GOT3 (cell line): ENCODE data around the gene PACRG.

Source experiments
- DNase-seq: peaks from one replicate; lab custom pipeline; 2025; ENCODE audit warnings: mixed read lengths; lab: John Stamatoyannopoulos, UW

Gene PACRG

DNA sequence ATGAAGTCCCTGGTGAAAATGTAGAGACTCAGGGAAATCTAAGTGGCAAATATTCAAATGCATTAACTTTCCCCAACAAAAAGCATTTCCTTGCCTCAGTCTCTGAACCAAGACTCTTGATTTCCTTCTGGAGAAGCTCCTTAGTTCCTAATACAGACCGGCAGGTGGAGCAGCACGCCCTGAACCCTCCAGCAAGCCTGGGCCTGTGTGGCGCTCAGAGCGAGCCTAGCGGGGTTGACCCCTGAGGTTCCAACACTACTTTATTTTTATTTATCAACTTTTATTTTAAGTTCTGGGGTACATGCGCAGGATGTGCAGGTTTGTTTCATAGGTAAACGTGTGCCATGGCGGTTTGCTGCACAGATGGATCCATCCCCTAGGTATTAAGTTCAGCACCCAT, 50.8 kb downstream of the PACRG start:
- DNase-seq: no peak

DNA sequence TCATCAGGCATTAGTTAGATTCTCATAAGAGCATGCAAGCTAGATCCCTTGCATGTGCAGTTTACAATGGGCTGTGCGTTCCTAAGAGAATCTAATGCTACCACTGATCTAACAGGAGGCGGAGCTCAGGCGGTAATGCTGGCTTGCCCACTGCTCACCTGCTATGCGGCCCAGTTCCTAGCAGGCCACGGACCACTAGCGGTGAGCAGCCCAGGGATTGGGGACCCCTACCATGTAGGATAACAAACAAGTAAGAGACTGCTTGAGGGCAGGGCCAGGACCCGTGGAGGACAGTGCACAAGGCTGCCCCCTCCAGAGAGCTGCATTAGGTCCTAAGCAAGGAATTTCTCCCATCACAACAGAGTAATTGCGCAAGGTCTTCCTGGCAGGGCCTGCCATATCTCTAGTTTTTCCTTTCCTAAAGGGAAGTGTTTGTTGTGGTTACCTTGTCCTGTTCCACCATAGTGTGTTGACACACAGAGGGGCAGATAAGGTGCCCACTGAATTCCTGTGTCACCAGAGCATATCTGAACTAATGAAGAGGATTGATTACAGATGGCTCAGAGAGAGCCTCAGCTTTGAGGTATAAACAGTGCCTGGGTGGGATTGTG, 58.0 kb downstream of the PACRG start:
- no peak for DNase-seq

DNA sequence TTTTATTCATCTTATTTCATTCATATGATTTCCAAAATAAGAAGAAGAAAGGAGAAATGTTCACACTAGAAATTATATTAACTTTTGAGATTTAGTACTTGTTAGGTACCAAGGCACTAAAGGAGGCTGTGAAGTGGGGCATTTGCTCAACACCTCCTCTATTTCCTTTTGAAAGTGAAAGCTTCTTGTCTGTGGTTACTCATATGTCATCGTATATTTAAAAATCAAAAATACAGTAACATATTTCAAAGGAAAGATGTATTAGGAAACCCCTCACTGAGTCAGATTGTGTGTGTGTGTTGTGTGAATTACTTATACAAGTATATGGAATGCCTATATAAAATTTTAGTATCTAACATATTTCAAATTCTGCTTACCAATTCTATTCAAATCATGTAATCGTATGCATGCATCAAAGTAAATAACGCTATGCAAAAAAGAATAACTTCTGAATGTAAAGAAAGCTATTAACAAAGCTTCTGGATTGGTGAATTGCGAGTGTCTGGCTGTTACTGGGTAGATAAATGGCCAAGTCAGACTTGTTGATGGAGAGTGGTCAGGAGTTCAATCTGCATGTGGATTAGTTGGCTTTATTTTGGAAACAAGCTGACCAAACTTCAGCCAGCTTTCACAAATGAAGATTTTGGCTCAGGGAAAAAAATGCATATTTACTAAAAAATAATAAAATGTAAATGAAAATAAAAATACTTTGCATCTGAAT, 70.9 kb downstream of the PACRG start:
- DNase-seq: no peak

DNA sequence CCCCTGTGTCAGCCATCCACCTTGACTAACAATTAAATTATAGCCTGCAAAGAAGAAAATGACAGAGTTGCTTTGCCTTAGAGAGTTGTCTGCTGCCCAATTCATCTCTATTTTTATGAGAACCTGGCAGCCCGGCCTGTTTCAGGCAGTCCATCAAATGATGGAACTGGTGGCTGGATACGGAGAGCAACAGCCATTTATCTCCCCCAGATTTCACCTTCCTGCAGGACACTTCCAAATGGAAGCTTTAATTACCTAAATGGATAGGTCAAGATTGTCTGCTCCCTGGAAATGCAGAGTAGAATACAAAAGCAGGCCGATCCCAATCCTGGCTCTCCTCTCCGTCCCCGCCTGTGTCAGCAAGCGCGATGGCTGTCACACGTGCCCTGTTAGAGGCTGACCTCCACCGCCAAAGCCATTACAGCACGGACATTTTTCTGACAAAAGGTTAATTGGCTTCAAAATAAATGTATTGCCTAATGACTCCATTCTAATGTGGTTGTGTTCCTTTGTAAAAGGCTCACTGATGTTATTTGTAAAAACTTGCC, 86.7 kb downstream of the PACRG start:
- no peak for DNase-seq

DNA sequence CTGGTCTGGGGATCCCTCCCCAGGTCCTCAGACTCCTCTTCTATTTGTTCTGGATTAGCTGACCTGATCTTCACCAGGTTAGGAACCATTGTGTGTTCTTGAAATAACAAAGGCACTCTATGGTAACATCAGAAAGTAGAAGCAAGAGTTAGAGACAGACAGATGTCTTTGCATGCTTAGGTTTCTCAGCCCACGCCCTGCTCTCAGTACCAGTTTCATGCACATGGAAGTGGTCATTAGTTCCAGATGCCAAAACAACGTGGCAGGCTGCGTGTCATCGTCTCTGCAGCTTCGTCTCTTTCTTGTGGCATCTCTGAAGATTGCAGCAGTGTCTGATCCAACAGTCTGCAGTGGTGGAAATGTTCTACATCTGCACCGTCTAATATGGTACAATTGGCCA, 89.4 kb downstream of the PACRG start:
- DNase-seq: no peak

DNA sequence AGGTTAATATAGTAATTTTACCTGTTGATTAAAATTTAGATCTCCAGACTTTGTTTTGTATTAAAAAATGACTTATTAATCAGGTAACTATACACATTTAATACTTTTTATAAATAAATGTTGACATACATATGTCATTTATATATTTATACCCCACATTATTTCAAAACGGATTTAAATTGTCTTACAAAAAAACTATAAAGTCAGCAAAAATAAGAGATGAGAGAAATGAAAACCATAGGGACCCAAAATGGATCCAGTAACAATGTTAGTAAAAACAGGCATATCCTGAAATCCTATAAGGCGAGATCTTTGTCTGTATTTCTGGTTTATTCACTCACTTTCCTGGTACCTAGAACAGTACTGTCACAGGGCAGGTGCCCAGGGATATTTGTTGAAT, 91.5 kb downstream of the PACRG start:
- DNase-seq: no peak

DNA sequence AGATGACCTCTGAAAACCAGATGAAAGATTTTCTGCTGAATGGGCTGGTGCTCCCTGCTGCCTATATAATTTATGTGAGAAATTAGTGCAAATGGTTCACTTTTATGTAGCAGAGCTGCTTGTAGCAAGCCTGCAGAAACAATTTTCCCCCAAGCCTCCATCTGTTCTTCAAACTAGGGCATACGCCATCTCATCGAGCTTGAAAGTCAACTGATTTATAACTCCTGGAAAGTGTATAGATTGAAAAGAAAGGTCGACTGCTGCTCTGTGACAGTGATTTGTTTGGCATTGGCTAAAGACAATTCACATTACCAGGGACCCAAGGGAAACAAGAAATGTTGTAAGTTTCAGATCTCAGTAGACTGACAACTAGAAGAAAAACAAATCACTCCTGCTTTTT, 93.3 kb downstream of the PACRG start:
- no peak for DNase-seq

DNA sequence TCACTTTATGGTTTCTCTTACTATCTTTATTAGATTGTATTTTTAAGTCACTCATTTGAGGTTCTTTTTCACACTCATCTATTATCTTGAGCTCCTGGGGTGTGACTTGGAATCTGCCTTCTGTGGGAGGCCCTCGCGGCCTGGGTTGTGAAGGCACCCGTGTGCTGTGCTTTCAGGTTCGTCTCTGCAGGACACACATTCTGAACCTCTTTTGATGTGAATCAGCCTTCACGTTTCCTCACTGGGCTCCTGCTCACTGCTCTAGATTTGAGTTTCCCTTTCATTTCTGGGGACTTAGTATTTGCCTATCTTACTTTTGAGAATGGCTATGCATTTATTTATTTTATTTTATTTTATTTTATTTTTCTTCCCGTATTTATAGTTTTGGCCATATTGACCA, 97.8 kb downstream of the PACRG start:
- DNase-seq: no peak

DNA sequence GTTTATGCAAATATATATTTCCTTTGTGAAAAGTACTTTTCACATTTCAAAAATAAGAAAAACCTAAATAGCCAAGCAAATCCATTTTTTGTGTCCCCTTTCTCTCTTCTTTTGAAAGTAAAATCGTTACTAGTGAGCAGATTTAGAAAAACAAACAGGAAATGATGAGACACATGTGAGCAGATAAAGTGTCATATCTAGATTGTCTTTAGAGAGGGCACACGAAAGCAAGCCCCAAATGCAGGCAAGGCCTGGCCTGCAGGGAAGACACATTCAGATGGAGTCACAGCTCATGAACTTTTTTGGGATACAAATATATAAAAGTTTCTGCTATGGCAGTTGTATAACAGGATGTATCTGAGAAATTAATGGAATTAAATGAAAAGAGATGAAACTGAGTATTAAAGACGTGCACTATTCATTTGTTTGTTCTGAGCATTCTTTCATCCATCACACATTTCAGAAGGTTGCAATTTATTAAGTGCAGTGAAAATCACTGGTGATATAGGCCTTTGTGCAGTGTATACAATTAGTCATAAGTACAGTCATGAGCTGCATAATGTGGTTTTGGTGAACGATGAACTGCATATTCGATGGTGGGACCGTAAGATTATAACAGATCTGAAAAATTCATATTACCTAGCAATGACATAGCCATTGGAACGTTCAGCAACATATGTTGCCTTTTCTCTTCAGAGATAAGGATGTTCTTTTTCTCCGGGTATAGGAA, 101.4 kb downstream of the PACRG start:
- no peak for DNase-seq

DNA sequence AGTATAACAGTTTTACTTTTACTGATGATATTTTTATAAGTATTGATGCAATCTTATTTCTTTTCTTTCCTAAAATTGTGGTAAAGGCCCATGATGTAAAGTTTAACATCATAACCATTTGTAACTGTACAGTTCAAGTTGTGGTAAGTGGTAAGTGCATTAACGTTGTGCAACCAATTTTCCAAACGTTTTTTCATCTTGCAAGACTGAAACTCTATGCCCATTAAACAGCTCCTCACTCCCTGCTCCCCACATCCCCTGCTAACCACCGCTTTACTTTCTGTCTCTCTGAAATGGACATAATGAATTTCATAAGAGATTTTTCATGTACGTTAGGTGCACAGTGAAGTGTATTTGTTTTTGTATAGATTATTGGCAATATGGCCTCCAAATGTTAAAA, 106.0 kb downstream of the PACRG start:
- DNase-seq: no peak

DNA sequence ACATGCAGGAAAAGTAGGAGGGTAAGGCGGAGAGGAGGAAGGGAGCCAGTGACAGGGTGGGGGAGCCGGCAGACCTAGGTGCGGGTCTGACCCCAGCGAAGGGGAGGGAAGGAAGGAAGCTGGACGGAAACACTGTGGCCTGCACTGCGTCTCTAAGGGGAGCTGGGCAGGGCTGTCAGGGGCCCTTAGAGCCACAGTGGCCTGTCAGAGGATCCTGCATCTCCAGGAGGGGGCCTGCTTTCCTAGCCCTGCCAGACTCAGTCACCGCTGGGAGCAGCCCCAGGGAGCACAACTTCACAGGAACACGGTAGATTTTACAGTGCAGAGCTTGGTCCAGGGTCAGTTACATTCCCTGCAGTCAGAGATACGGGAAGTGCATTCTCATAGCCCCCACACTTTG, 118.2 kb downstream of the PACRG start:
- no peak for DNase-seq

DNA sequence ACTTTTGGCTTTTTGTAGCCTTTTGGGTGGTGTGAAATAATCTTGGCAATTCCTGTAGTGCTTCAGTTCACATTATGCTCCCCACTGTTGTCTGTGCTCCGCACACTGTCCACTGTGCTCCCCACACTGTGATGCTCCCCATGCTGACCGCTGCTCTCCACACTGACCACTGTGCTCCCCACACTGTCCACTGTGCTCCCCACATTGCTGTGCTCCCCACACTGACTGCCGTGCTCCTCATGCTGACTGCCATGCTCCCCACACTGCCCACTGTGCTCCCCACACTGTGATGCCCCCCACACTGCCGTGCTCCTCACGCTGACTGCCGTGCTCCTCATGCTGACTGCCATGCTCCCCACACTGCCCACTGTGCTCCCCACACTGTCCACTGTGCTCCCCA, 118.9 kb downstream of the PACRG start:
- no peak for DNase-seq

DNA sequence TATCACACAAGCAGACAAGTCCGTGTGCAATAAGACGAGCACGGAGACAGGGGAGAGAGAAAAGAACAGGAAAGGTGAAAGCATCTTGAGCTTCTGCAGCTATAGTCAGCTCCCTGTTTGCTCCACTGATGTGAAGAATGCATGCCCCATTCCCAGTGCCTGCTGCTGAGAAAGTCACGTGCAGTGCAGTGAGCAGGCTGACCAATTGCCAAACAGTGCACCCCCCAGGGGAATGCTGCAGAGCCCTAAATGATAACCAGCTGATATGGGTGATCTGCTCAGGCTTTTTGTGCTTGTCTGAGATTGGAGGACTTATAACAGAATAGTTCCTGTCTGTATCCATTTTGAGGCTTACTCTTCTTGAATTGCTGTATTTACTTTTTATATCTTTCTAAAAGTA, 121.5 kb downstream of the PACRG start:
- no peak for DNase-seq

DNA sequence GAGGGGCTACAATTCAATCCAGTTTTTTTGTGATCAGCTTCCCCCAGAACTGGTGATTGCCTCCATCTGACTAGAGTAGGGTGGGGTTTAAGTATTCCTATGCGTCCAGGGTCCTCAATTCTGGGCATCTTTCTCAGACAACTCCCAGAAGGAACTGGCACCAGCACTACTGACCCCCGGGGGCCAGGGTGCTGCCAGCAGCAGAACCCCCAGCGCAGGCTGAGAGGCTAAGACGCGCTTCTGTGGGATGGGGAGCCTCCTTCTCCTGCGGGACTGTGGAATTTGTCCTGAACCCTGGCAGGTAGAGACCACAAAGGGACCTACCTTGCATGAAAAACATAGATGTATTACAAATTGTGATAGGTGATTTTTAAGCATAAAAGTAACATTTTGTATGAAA, 124.4 kb downstream of the PACRG start:
- no peak for DNase-seq

DNA sequence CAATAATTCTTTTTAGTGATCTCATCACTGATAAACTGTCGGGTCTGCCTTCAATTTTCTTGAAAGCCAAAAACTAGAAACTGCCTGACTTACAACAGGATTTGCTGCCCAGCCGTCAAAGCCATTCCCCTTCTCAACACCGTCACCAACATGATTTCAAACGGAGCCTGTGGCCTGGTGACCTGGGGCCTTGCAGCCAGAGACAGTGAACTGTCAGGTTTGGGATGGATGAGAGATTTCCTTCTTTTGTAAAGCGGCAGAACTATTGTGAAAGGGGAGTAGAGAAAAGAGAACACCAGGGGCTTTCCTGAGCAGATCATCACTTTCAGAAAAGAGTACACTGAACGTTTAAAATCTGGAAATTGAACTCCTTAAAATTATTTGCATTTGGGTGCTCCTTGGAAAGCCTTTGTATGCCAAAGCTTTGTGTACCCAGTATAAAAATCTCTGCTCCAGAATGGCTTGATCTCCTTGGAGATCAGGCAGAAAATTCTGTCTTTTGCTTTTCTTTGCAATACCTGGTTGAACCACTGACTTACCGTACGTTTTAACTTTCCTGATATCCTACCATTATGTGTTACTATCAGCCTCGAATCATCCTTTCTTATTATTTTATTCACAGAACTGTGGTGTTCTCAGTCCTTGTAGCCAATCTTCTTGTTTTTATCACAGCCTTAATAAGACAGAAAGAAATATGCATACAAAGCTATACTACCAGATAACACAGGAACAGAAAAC, 125.2 kb downstream of the PACRG start:
- DNase-seq: no peak

DNA sequence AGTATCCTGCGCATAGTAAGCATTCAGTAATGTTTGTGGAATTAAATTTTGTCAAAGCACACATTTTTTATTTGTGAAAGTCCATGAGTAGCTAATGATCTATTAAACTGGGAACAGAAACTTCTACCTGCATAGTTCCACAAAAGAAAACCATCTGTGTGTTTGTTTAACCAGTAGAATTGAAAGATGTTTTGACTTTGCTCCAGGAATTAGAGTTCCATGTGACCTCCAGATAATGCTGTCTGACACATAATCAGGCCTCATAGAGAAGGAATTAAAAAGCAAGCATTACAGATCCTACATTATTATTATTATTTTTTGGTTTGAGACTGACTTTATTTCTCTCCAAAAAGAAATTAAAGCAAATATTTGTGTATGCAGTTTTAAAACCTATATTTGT, 126.5 kb downstream of the PACRG start:
- DNase-seq: no peak

DNA sequence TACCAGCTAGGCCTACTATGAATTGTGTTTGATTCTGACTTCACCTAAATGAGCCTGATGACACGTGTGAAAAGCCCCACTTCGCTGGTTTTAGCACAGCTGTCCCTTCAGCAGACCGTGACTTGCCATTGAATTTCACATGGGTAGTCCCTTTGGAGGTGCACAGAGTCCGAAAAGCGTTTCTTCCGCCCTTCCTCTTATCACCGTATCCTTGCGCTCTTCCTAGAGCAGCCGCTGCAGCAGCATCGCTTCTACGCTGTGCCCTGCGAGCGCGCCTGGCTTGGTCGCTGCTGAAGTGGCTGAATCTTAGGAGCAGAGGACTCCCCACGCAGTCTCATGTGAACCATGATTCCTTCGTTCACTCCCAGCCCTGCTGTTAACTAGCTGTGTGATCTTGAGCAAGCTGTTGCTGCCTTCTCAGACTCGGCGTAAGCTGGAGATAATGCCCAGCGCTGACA, 127.0 kb downstream of the PACRG start:
- no peak for DNase-seq

DNA sequence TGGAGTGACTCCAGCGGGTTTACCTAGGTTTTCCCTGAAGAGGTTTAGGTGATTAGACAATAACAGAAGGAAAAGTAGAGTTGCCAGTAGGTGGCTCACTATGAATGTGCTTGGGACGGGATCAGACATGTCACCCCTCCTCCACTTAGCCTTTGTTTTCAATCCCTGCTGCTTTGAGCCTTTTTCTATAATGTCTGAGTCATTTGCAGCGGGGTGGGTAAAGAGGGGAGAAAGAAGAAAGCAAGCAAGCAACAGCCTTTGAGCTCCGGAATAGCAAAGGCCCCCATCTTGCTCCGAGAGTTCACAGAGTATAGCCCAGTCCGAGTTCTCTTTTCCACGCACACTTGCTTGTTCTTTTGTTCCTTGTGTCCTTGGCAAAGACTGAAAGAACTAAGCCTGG, 129.1 kb downstream of the PACRG start:
- no peak for DNase-seq

DNA sequence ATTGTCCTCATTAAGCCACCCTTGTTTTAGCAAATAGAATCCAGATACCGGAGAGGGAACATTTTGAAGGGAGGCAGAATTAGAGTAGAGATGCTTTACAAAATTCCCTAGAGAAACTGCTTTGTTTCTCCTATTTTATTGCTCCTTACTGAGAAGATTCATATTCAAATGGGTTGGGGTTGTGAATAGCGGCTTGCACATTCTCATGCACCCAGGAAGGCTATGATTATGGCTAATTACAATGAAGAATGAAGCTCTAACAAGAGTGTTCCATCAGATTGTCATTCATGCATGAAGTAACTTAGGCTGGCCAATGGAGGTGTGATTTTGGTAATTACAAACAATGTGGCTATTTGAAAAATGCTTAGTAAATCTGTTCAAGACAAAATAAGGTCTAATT, 129.6 kb downstream of the PACRG start:
- no peak for DNase-seq

DNA sequence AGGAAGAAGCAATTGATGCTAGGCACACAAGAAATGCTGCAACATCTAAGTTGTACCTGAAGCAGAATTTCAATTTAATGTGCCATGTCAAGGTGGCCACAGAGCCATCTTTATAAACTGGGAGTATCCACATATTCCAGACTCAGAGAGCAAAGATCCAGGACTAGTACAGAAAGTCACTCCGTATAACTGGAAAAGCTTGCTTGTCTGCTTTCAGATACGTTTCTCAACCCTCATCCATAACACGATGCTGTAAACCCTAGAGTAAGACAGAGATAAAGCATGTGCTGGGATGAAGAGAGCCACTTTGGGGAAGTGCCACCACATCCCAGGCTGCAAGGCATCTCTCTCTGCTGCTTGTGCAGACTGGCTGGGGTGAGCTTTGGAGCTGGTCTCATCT, 134.7 kb downstream of the PACRG start:
- no peak for DNase-seq

DNA sequence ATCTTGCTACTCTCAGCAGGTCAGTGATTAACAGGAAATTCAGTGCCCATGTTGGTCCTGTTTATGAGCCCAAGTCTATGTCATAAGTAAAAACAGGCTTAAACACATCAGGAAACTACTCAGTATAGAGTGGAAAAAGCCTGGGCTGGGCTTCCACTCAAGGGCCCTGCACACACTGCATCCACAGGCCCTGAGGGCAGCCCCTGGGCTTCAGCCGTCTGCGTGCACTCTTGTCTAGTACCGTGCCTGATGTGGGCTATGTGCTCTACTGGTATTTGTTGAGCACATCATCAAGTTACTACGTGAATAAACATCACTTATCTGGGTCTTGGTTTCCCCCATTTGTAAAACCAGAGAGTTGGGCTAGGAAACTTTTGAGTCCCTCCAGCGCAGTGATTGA, 135.2 kb downstream of the PACRG start:
- no peak for DNase-seq

DNA sequence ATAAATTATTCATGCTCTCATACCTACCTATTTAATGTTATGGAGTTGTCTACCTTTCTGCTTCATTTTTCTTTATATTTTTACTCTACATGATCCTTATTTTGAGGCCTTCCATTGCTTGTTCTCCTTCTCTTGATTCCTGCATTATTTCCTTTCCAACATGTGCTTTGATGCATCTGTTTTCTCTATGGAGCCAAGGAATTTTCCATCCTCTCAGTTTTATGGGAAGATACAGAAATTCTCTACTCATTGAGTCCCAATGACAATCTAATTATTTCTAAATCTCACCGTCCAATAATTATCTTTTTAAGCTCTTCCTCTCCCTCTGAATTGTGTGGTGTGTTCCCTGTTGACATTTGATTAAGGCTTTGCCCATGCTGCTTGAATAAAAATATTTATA, 136.0 kb downstream of the PACRG start:
- no peak for DNase-seq
